Non-pigmented ciliary epithelial cell (primary cell): ENCODE measurements around the gene FCN2.

Experiments used
- DNase-seq: peaks from one replicate; pipeline ENCODE4 v3.0.0-alpha.2; 2010; ENCODE audit warnings: low read depth

The FCN2 gene

DNA sequence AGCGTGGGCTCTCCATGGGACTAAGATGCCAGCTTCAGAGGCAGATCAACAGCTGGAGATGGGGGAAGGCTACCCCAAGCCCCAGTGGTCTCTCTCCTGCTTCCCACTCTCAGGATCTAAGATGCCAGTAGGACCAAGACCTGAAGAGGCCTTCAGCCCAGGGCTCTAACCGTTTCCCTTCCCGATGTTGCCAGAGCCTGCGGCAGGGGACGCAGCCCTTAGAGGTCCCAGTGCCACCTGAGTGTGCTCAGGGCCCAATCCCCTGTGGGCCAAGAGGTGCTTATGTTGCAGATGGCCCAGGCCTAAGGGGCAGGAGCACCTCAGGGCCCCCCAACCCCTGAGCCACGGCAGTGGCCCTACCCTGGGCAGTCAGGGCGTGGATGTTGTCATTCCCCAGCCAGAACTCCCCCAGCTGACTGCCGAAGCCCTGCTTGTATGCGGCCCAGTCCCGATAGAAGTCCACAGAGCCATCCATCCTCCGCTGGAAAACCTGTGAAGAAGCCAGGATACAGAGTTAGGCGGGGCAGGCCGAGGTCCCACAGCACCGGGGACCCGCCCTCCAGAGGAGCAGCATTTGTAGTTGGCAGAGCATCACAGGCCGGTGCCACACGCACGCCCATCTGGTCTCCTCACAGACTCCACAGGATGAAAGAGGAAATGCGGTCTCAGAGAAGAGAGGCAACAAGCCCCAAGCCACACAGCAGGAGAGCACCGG lies 31.7 kb downstream of the FCN2 start:
- DNase-seq, result no peak

- DNase-seq, result no peak
Observed at GRCh38 chr9:134913041-134913712, 32.6 kb downstream of the FCN2 start.

DNA sequence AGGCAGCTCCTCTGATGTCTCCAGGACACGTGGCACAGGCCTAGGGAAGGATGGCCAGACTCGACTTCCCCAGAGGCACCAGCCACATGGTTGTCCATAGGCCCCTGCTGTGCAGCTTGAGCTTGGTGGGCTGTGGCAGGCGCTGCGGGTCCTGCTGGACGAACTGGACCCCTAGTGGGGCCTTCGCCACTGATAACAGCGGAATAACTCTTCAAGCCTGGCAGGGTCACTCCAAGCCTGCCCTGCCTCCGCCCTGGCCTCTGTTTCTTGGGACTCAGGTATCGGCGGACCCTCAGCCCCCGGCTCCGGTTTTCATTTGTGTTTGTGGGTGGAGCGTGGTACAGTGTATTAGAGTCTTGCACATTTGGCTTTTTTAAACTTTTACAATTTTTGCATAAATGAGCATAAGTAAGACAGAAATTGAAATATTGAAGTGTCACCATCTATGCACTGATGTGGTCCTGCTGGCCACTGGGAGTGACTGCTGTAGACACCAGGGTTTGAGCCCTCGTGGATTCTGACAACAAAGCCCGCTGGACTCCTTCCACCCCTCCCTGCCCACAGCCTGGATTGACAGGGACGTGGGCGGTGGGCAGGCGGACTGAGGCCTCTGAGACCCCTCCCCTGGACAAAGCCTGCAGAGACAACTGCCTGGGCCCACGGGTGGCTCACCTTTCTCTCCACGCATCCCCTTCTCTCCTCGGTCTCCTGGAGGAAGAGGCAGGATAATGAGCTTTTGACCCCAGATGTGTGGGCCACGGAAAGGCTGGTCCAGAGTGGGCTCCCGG lies 33.3 kb downstream of the FCN2 start:
- no peak for DNase-seq

DNA sequence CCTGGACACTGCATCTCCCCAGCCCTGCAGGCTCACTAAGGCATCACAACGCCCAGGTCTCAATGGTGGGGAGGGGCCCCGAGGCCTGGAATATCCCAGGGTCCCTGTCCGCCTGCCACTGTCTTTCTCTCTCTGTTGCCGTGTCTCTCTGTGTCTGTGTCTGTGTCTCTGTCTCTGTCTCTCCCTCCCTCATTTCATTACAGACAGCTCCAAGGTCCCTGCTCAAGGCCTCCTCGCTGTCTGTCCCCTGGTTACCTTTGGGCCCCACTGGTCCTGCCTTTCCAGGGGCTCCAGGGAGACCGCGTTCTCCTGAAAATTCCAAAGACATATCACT lies 33.9 kb downstream of the FCN2 start:
- DNase-seq, result no peak

DNA sequence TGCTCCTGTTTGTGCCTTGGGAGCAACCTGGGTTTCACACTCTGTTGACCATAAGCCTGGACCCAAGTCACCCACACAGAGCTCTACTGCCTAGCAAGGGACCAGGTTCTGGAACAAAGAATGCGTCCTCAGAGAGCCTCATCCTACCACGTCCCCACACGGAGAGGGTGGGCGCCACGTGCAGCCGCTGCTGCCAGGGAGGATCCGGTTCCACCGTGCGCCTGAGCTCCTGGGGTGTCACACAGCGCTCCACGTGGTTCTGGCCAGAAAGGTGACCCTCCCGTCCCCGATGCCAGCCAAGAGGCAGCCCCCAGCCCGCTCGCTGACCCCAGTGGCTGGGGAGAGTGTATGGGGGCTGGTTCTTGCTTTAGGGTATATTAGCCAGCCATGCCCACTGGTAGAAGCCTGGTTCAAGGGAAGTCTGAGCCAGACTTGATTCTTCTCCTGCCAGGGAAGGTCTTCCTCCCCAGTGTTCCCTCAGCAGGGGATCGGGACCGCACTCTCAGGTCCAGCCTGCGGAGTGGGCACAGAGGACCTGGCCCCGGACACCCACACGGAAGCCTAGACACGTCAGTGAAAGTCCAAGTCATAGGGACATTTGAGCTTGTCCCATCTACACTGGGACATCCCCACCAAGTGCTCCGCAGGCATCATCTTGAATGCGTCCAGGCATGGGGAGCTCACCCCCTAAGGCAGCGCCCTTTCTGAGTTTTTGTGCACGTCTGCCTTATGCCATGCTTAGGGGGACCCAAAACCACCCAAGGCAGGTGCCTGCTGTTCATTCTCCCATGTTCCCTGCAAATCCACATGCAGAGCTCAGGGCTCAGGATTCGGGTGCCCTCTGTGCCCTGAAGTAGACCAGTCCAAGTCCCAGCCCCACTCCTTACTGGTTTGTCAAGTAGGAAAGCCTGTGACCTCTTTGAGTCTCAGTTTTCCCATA lies 34.7 kb downstream of the FCN2 start:
- DNase-seq, result no peak

- no peak for DNase-seq
Observed at GRCh38 chr9:134916161-134916665, 35.6 kb downstream of the FCN2 start.

DNA sequence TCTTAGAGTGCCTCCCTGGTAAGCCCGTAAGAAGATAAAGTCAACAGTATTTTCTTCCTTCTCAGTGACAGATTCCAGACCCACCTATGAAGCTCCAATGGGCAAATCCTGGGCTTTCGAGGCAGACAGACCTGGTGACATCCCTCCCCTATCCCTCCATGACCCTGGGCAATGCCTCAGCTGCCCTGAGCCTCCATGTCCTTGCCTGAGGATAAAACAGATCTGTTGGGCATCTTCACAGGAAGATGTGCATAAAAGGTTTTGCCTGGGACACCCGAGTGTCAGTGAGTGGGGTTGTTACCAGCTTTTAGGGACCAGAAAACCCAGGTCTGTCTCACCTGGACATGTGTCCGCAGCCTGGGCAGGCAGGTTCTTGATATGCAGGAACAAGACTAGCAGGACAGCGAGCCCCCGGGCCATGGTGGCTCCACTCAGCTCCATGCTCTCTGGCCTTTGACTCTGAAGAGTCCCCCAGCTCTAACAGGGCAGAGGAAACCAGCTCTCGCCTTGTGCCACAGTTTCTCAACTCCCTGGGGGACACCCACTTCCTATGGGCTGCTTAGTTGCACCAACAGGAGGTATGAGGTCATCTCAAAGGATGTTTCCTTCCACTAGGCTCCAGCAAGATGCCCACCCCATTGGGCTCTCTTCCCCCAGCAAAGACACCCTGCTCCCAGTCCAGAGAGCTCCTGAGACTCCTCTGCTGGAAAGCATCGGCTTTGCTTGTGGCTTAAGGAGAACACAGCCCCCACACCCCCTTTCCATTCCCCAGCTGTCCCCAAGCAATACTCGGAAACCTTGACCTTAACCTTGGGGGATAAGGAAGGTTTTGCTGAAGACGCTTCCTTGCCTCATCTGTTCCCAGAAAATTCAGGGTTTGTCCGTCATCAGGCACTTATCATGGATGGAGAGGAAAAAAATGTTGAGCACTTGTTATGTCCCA lies 37.1 kb downstream of the FCN2 start, which contains the start of gene FCN1:
Gene FCN1, minus strand, starts transcription at position 482 of the 943 bp plus-strand sequence. Its CDS starts 41 bp downstream, at position 441.
- DNase-seq, result no peak

DNA sequence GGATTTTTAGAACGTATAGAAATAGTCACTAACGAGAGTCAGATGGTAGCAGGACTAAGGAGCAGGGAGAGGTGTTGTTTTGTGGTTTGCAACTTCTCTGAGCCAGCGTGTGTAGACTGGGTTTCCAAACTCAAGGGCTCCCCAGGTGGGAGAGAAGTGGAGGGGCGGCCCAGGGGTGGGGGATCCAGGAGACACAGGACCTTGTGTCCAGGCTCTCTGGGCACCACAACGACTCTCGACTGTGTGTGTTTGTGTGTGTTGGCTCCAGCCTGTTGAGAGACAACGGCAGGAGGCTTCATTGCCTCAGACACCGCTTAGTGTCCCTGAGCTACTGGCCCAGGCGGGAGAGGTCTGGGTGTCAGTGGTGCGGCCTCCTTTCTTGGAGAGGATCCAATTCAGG lies 38.0 kb downstream of the FCN2 start:
- no peak for DNase-seq

DNA sequence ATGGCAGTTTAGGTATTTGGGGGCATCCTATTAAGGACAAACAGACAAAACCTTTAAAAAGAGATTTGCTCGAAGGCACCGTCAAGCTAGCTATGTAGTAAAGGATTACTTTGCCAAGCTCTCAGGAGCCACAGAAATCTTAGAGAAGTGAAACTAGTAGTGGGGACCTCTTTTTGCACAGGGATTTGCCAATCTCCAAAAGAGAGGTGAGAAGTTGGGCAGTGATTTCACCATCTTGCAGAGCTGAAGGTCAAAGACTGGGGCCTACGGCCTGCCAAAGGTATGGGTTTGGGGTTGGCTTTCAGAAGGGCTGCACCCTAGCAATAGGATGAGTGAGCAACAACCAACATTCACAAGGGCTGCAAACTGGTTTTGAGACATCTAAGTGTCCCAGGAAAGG lies 38.7 kb downstream of the FCN2 start:
- no peak for DNase-seq

DNA sequence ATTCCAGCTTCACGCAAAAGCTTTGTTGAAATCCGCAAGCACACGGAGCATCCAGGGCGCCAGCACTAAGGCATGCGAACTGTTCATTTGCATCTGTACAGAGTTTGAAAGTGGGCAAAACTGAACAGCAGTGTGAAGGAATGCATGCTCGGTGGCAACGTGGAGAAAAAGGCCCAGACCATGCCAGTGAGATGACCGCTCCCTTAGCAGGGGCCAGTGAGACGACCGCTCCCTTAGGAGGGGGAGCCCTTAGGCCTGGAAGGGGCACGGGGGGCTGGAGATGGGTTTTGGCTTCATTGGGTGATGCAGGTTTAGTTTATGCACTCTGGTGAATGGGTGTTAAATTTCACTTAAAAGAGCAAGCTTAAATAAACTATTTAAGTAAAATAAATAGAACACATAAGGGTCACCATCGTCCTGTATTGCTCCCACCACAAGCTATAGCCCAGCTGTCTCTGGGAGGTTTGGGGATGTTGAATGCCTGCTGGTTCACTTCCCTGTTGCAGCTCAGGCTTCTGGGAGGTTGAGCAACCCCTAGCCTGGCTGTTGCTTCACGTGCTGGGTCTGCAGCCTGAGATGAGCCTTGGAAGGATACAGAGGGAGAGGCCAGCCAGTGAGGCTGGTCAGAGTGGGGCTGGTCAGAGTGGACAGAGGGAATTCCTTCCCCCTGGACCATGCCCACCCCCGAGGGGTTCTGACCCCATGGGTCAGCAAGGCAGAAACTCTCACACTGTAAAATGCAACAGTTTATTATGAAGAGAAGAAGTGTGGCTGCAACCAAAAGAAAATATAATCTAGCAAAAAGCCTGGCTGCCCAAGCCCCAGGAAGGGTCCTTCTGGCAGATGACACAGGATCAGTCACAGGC lies 41.7 kb downstream of the FCN2 start:
- no peak for DNase-seq

DNA sequence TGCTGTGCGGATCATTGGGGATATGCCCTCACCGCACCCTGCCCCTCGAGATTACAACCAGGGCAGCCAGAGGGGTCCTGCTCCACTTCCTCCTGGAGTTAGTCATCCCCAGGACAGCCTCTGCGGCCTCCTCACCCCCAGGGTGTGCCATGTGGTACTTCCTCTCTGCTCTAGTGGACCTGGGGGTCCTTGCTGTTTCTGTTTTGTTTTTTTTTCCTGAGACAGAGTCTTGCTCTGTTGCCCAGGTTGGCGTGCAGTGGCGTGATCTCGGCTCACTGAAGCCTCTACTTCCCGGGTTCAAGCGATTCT lies 42.3 kb downstream of the FCN2 start:
- no peak for DNase-seq

GRCh38 chr9:134923466-134923865 lies 42.9 kb downstream of the FCN2 start:
- DNase-seq, result no peak

DNA sequence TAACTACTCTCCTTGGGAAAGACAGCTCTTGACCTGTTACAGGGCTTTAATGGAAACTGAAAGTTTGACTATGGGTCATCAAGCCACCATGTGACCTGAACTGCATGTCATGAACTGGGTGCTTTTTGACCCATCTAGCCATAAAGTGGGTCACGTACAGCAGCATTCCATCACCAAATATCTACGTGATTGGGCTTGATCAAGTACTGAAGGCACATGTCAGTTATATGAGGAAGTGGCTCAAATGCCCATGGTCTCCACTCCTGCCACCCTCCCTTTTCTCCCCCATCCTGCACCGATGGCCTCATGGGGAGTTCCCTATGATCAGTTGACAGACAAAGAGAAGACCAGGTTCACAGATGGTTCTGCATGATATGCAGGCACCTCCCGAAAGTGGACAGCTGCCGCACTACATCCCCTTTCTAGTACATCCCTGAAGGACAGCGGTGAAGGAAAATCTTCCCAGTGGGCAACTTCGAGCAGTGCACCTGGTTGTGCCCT lies 44.5 kb downstream of the FCN2 start:
- no peak for DNase-seq

- DNase-seq, result no peak
Observed at GRCh38 chr9:134928436-134929192, 48.0 kb downstream of the FCN2 start.

- no peak for DNase-seq
Observed at GRCh38 chr9:134929193-134930158, 48.9 kb downstream of the FCN2 start.

GRCh38 chr9:134930398-134930797 lies 49.8 kb downstream of the FCN2 start:
- no peak for DNase-seq

- DNase-seq, result no peak
Observed at GRCh38 chr9:134932171-134932570, 51.6 kb downstream of the FCN2 start.

GRCh38 chr9:134932606-134933005 lies 52.0 kb downstream of the FCN2 start:
- no peak for DNase-seq
